Thyroid gland (tissue), 4 donors: ENCODE results near the gene SRSF1. TPM values are rescaled to one million over a fixed set of nuclear protein-coding genes. Genes with fewer than 3 reads are reported as not detected.
"Not testable (repeated sequence)": the region's sequence is repeated elsewhere in the genome, so short reads cannot be mapped to it uniquely, and the experiment has no call there.

Experiments used
- DNase-seq, 2 donors: peaks; one replicate each; pipeline ENCODE4 v3.0.0-alpha.2; 2019
- H3K27ac ChIP-seq, 3 donors: fragments of 200-600 bp; sonication (generic); 1 replicate in 2 of 3; 2 replicates in 1 of 3; pipeline ENCODE4 v1.5.1; 2016 to 2019; ENCODE audit warnings: mild to moderate bottlenecking in 1 of 3, moderate library complexity in 1 of 3
- H3K27me3 ChIP-seq: fragments of 200-600 bp; sonication (generic); one replicate; pipeline ENCODE4 v1.5.1; 2019
- H3K36me3 ChIP-seq, 2 donors: fragments of 200-600 bp; sonication (generic); one replicate each; pipeline ENCODE4 v1.5.1; 2016 to 2019
- H3K4me1 ChIP-seq, 2 donors: fragments of 200-600 bp; sonication (generic); one replicate each; pipeline ENCODE4 v1.5.1; 2017 to 2019
- H3K4me3 ChIP-seq, 3 donors: fragments of 200-600 bp; sonication (generic); replicated peaks in 1 of 3; 1 replicate in 2 of 3; 2 replicates in 1 of 3; pipeline ENCODE4 v1.5.1; 2016; ENCODE audit warnings: mild to moderate bottlenecking in 1 of 3
- H3K9me3 ChIP-seq: fragments of 200-600 bp; sonication (generic); one replicate; pipeline ENCODE4 v1.5.1; 2017
- POLR2A ChIP-seq, 2 donors: fragments of 450-650 bp; IDR thresholded peaks; one replicate each; pipeline ENCODE4 v1.6.1; 2017; ENCODE audit warnings: antibody characterized with exemption in 2 of 2, mild to moderate bottlenecking in 2 of 2, moderate library complexity in 1 of 2
- WGBS, 2 donors: methylation state at CpG; one replicate each; pipeline ENCODE4 v1.1.5; 2017; 5-methylcytosine and 5-hydroxymethylcytosine counted together
- intact Hi-C: fragments of 100-400 bp; cut with DNase I; formaldehyde crosslinking; loops from one replicate; pipeline ENCODE4 v1.15.1; 2023
- total RNA-seq, 4 donors: library from RNA; depleted of rRNA; stranded (reverse); fragments of >200 nt; gene quantifications; one replicate each; pipeline ENCODE4 v1.2.3, GENCODE V29; 2016
- TF ChIP-seq, protein P1 (sequence below), 6 experiments: fragments of 200-600 bp in 3 of 6; fragments of 450-650 bp in 3 of 6; sonication (generic) in 3 of 6; IDR thresholded peaks; one replicate each; pipeline ENCODE4 v1.5.1; 2016 to 2019; ENCODE audit warnings: antibody characterized with exemption in 6 of 6, mild to moderate bottlenecking in 2 of 6, inconsistent platforms in 1 of 6, moderate library complexity in 1 of 6

Gene SRSF1
- total RNA-seq, 4 donors from 2014 or later = 181 to 266 (median 214) TPM

DNA sequence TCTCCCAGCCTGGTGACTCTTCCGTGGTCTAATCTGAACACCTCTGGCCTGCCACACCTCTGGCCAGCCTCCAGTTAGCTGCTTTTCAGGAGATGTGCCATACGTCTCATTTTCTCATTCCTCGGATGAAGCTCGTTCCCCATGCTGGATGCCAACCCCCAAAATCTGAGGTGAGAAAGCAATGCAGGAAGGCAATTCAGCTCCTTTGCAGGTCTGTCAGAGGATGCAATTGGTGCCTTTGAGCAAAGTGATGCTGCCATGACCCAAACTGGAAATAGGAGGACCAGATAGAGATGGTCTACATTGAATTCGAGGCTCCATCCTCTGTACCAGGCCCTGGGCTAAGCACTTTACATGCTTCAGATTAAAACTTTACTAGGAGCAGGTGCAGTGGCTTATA is 40.8 kb downstream of the SRSF1 start:
- TF ChIP-seq POLR2A (IDR thresholded peaks at IDR 0.05) = no peak
- TF ChIP-seq, protein P1, sequence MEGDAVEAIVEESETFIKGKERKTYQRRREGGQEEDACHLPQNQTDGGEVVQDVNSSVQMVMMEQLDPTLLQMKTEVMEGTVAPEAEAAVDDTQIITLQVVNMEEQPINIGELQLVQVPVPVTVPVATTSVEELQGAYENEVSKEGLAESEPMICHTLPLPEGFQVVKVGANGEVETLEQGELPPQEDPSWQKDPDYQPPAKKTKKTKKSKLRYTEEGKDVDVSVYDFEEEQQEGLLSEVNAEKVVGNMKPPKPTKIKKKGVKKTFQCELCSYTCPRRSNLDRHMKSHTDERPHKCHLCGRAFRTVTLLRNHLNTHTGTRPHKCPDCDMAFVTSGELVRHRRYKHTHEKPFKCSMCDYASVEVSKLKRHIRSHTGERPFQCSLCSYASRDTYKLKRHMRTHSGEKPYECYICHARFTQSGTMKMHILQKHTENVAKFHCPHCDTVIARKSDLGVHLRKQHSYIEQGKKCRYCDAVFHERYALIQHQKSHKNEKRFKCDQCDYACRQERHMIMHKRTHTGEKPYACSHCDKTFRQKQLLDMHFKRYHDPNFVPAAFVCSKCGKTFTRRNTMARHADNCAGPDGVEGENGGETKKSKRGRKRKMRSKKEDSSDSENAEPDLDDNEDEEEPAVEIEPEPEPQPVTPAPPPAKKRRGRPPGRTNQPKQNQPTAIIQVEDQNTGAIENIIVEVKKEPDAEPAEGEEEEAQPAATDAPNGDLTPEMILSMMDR (IDR thresholded peaks at IDR 0.05) = no peak
- Histone ChIP-seq H3K4me3 (no peak overlapping the region), H3K9me3 (no peaks in the 10 kb centered on the region), H3K36me3 (no peaks in the 10 kb centered on the region), H3K4me1 (no peaks in the 10 kb centered on the region), H3K27ac (no peak overlapping the region), H3K27me3 (no peaks in the 10 kb centered on the region)
- 90 to 96% methylated on average over 5 of the region's 5 CpGs for WGBS, 2 donors
- intact Hi-C loops = no loop called here
- DNase-seq = no peak

- H3K4me3 ChIP-seq = no peak overlapping the region
- intact Hi-C loops = no loop called here
- DNase-seq = no peak
Measured at GRCh38 chr17:57965521-57966160, 41.4 kb downstream of the SRSF1 start.

GRCh38 chr17:57963149-57963511 is 43.9 kb downstream of the SRSF1 start:
- no peaks in the 10 kb centered on the region for H3K4me1 ChIP-seq
- no peaks in the 10 kb centered on the region for H3K36me3 ChIP-seq
- DNase-seq = no peak
- no peaks in the 10 kb centered on the region for H3K9me3 ChIP-seq
- no peak overlapping the region for H3K4me3 ChIP-seq
- TF ChIP-seq, protein P1 (IDR thresholded peaks at IDR 0.05) = no peak
- no peak for TF ChIP-seq POLR2A (IDR thresholded peaks at IDR 0.05)
- H3K27ac ChIP-seq = no peak overlapping the region
- intact Hi-C loops = no loop called here
- no peaks in the 10 kb centered on the region for H3K27me3 ChIP-seq
- WGBS, 2 donors = 94% methylated on average over 6 of the region's 6 CpGs

More at GRCh38 chr17:57965521-57966160, 41.4 kb downstream of the SRSF1 start:
- no peak overlapping the region for H3K27ac ChIP-seq
- H3K4me1 ChIP-seq = no peaks in the 10 kb centered on the region
- TF ChIP-seq, protein P1 (IDR thresholded peaks at IDR 0.05) = no peak
- TF ChIP-seq POLR2A (IDR thresholded peaks at IDR 0.05) = no peak
- H3K9me3 ChIP-seq = no peaks in the 10 kb centered on the region
- no peaks in the 10 kb centered on the region for H3K27me3 ChIP-seq
- WGBS, 2 donors = 85 to 89% methylated on average over 26 of the region's 26 CpGs
- no peaks in the 10 kb centered on the region for H3K36me3 ChIP-seq

GRCh38 chr17:57962279-57963148 is 44.5 kb downstream of the SRSF1 start:
- TF ChIP-seq POLR2A (IDR thresholded peaks at IDR 0.05) = no peak
- TF ChIP-seq, protein P1 (IDR thresholded peaks at IDR 0.05) = no peak
- no peak for DNase-seq
- Histone ChIP-seq H3K36me3 (no peaks in the 10 kb centered on the region), H3K27me3 (no peaks in the 10 kb centered on the region), H3K4me1 (no peaks in the 10 kb centered on the region), H3K4me3 (no peak overlapping the region), H3K27ac (no peak overlapping the region), H3K9me3 (no peaks in the 10 kb centered on the region)
- 77 to 81% methylated on average over 8 of the region's 8 CpGs for WGBS, 2 donors
- intact Hi-C loops = no loop called here

- Histone ChIP-seq H3K27me3 (no peaks in the 10 kb centered on the region), H3K4me3 (no peak overlapping the region), H3K36me3 (no peaks in the 10 kb centered on the region), H3K9me3 (no peaks in the 10 kb centered on the region), H3K4me1 (peaks cover 0 to 5% of the 10 kb centered on the region in 2 donors), H3K27ac (no peak overlapping the region)
- intact Hi-C loops = loop anchor here (5.0 kb wide), 1 partner anchor 93 kb away; no protein-coding TSS in a partner anchor
- WGBS, 2 donors = 85 to 96% methylated on average over 5 to 6 of the region's 6 CpGs
- no peak for TF ChIP-seq POLR2A (IDR thresholded peaks at IDR 0.05)
- TF ChIP-seq, protein P1 (IDR thresholded peaks at IDR 0.05) = no peak
- DNase-seq = no peak
Measured at GRCh38 chr17:57959929-57960328, 47.1 kb downstream of the SRSF1 start.

DNA sequence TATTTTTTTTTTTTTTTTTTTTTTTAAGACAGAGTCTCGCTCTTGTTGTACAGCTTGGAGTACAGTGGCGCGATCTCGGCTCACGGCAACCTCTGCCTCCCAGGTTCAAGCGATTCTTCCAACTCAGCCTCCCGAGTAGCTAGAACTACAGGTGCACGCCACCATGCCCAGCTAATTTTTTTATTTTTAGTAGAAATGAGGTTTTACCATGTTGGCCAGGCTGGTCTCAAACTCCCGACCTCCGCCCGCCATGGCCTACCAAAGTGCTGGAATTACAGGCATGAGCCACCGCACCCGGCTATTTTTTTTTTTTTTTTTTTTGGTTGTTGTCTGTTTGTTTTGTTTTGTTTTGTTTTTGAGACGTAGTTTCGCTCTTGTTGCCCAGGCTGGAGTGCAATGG is 48.7 kb downstream of the SRSF1 start:
- not testable (repeated sequence) for H3K4me3 ChIP-seq, DNase-seq, H3K27ac ChIP-seq, H3K9me3 ChIP-seq, H3K27me3 ChIP-seq, H3K36me3 ChIP-seq
- WGBS, 2 donors = 94 to 95% methylated on average over 15 of the region's 15 CpGs
- H3K4me1 ChIP-seq = peaks cover under 1 to 14% of the 10 kb centered on the region in 2 donors
- intact Hi-C loops = loop anchor here (5.0 kb wide), 1 partner anchor 91 kb away; no protein-coding TSS in a partner anchor
